HepG2 (cell line): ENCODE data around the gene DHX58. TPM values are rescaled to one million over a fixed set of nuclear protein-coding genes. Genes with fewer than 3 reads are reported as not detected.

Experiments used
- ERF ChIP-seq: IDR thresholded peaks from 2 replicates; pipeline ENCODE4 v1.6.1; 2018; ENCODE audit warnings: missing biosample characterization, missing genetic modification reagents
- HOMEZ ChIP-seq: IDR thresholded peaks from 2 replicates; pipeline ENCODE4 v1.6.1; 2016; ENCODE audit warnings: low read depth
- HOXA3 ChIP-seq: sonication (generic); formaldehyde crosslinking; IDR thresholded peaks from 2 replicates; pipeline ENCODE4 v1.5.0; 2020; ENCODE audit warnings: missing genetic modification reagents
- JDP2 ChIP-seq: sonication (generic); formaldehyde crosslinking; IDR thresholded peaks from 2 replicates; pipeline ENCODE4 v1.8.1; 2022; ENCODE audit warnings: missing genetic modification reagents, borderline replicate concordance
- KDM2A ChIP-seq: sonication (generic); formaldehyde crosslinking; IDR thresholded peaks from 2 replicates; pipeline ENCODE4 v1.4.0; 2020; ENCODE audit warnings: low read depth, missing genetic modification reagents, borderline replicate concordance
- KLF16 ChIP-seq, 2 experiments: sonication (generic) in 1 of 2; formaldehyde crosslinking in 1 of 2; IDR thresholded peaks; 2 replicates each; pipeline versions ENCODE4 v1.6.1 to v1.8.0; 2016 to 2023; ENCODE audit warnings: missing genetic modification reagents in 2 of 2, missing compliant biosample characterization in 1 of 2
- MXI1 ChIP-seq: IDR thresholded peaks from 3 replicates; pipeline ENCODE4 v1.6.1; 2012; ENCODE audit warnings: low read depth, low read length, inconsistent platforms, borderline replicate concordance
- NR2F1 ChIP-seq, 2 experiments: fragments of 450-650 bp in 1 of 2; formaldehyde crosslinking in 1 of 2; IDR thresholded peaks; 2 replicates each; pipeline versions ENCODE4 v1.5.0 to v1.6.1; 2016 to 2020; ENCODE audit warnings: mild to moderate bottlenecking in 1 of 2, missing compliant biosample characterization in 1 of 2, missing genetic modification reagents in 1 of 2, moderate library complexity in 1 of 2
- SAFB2 ChIP-seq: sonication (generic); formaldehyde crosslinking; IDR thresholded peaks from 2 replicates; pipeline ENCODE4 v1.5.1; 2020; ENCODE audit warnings: missing genetic modification reagents, low read depth, mild to moderate bottlenecking, borderline replicate concordance
- TBX3 ChIP-seq: fragments of 450-650 bp; IDR thresholded peaks from 2 replicates; pipeline ENCODE4 v1.6.1; 2017; ENCODE audit warnings: antibody characterized with exemption, mild to moderate bottlenecking, inconsistent platforms, borderline replicate concordance
- THAP11 ChIP-seq: IDR thresholded peaks from 2 replicates; pipeline ENCODE4 v1.6.1; 2016; ENCODE audit warnings: missing biosample characterization, missing genetic modification reagents
- THAP9 ChIP-seq: sonication (generic); formaldehyde crosslinking; IDR thresholded peaks from 2 replicates; pipeline ENCODE4; 2020; ENCODE audit warnings: missing genetic modification reagents, mild to moderate bottlenecking, borderline replicate concordance
- ZBTB4 ChIP-seq: sonication (generic); formaldehyde crosslinking; IDR thresholded peaks from 2 replicates; pipeline ENCODE4 v1.4.0; 2020; ENCODE audit warnings: missing genetic modification reagents, mild to moderate bottlenecking, borderline replicate concordance
- ZEB1 ChIP-seq: IDR thresholded peaks from 2 replicates; pipeline ENCODE4 v1.6.1; 2012; ENCODE audit warnings: mild to moderate bottlenecking, low read depth, inconsistent platforms; ENCODE audit not compliant: insufficient replicate concordance
- ZNF672 ChIP-seq: sonication (generic); formaldehyde crosslinking; IDR thresholded peaks from 2 replicates; pipeline ENCODE4 v1.8.1; 2022; ENCODE audit warnings: missing genetic modification reagents
- polyA plus RNA-seq, 8 experiments: library from polyadenylated mRNA; depleted of rRNA in 3 of 8; stranded (reverse) in 7 of 8; unstranded in 1 of 8; fragments of >200 nt; fragmentation: Illumina TruSeq in 4 of 8; extraction: Trizol in 4 of 8; gene quantifications; 2 replicates each; pipeline versions ENCODE4 v1.2.1 to v1.2.3, GENCODE V29; 2011 to 2016; ENCODE audit warnings: low read depth in 4 of 8, missing spikeins in 1 of 8, mixed read lengths in 1 of 8; ENCODE audit not compliant: insufficient read depth in 1 of 8
- total RNA-seq, 5 experiments: library from RNA; depleted of rRNA; stranded (reverse); fragments of >200 nt; fragmentation: Illumina TruSeq; extraction: Trizol; gene quantifications; 2 replicates each; pipeline ENCODE4 v1.2.3, GENCODE V29; 2016; ENCODE audit warnings: low read depth in 1 of 5
- TF ChIP-seq, protein P1 (sequence below): sonication (generic); formaldehyde crosslinking; IDR thresholded peaks from 2 replicates; pipeline ENCODE4 v1.4.0; 2020; ENCODE audit warnings: missing genetic modification reagents, borderline replicate concordance
- TF ChIP-seq, protein P2 (sequence below): IDR thresholded peaks from 2 replicates; pipeline ENCODE4 v1.6.1; 2016; ENCODE audit warnings: mild to moderate bottlenecking, missing biosample characterization, missing genetic modification reagents

DHX58 gene
- total and polyA plus RNA-seq, 2 of the 13 experiments (the other 11 are each of a cell fraction or from before 2014, with no cell fraction given), result 6.7 to 7.8 TPM

GRCh38 chr17:42067371-42068091, 45.0 kb downstream of the DHX58 start (continued):
- TF ChIP-seq THAP9 (CRISPR knock-in tag) (peak; percentile 62; the same call in 1 of the 2 replicates), JDP2 (no peak), TBX3 (peak; percentile 28; the same call in 1 of the 2 replicates), ZNF672 (CRISPR knock-in tag) (peak; percentile 97; the same call in 1 of the 2 replicates), ERF (CRISPR knock-in tag) (peak; percentile 53; the same call in 1 of the 2 replicates), MXI1 (0 out of 3 replicates have a peak, but pooled peaks have one; percentile 18), KLF16 (CRISPR knock-in tag; IDR thresholded peaks at IDR 0.05) (peak in 1 of 2 experiments; percentile 40; a peak in 1 of 4 replicates), SAFB2 (0 out of 2 replicates have a peak, but pooled peaks have one; percentile 82), KDM2A (CRISPR knock-in tag) (peak; percentile 77; the same call in 1 of the 2 replicates), ZEB1 (no peak), HOXA3 (CRISPR knock-in tag) (peak; percentile 27; the same call in 1 of the 2 replicates), HOMEZ (CRISPR knock-in tag) (0 out of 2 replicates have a peak, but pooled peaks have one; percentile 10), ZBTB4 (CRISPR knock-in tag) (0 out of 2 replicates have a peak, but pooled peaks have one; percentile 27), THAP11 (peak; percentile 51; the same call in 1 of the 2 replicates), NR2F1 (CRISPR knock-in tag; IDR thresholded peaks at IDR 0.05) (peak in 1 of 2 experiments; percentile 48; a peak in 2 of 4 replicates)
- TF ChIP-seq, protein P1, sequence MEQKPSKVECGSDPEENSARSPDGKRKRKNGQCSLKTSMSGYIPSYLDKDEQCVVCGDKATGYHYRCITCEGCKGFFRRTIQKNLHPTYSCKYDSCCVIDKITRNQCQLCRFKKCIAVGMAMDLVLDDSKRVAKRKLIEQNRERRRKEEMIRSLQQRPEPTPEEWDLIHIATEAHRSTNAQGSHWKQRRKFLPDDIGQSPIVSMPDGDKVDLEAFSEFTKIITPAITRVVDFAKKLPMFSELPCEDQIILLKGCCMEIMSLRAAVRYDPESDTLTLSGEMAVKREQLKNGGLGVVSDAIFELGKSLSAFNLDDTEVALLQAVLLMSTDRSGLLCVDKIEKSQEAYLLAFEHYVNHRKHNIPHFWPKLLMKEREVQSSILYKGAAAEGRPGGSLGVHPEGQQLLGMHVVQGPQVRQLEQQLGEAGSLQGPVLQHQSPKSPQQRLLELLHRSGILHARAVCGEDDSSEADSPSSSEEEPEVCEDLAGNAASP (CRISPR knock-in tag), result 0 out of 2 replicates have a peak, but pooled peaks have one; percentile 10
- TF ChIP-seq, protein P2, sequence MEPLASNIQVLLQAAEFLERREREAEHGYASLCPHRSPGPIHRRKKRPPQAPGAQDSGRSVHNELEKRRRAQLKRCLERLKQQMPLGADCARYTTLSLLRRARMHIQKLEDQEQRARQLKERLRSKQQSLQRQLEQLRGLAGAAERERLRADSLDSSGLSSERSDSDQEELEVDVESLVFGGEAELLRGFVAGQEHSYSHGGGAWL, result 0 out of 2 replicates have a peak, but pooled peaks have one; percentile 29
